ENCODE results near the gene THAP8. TPM values are rescaled to one million over a fixed set of nuclear protein-coding genes. Genes with fewer than 3 reads are reported as not detected.

THAP8 gene
- total RNA-seq, 4 donors from 2014 or later, result 4.6 to 6.5 (median 6.2) TPM; not detected in 1

DNA sequence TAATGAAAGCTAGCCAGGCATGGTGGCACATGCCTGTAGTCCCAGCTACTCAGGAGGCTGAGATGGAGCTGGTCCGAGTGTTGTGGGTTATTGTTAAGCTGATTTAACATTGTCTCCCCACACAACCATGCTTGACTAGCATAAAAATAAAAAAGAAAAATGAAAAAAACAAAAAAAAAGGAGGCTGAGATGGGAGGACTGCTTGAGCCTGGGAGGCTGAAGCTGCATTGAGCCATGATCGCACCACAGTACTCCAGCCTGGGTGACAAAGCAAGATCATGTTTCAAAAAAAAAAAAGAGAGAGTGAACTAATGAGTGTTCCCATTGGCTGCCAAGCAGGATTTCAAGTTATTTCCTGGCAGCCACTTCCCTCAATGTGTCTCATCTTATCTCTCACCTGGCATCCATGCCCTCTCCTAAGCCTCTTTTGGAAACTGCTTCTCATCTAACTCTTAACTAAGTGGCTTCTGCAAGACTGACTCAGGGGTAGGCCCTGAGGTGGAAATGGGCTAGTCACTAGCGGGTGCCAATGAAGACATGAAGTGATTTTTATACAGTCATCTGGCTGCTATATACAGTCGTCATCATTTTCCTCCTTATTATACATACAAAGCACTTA lies 4.9 kb downstream of the THAP8 start:
- no peak overlapping the region for H3K27ac ChIP-seq
- intact Hi-C loops (cut with DNase I; ENCODE audit: low total_unique reads), result no loop called here
- TF ChIP-seq CTCF (IDR thresholded peaks at IDR 0.05) (no peak), POLR2A (IDR thresholded peaks at IDR 0.05) (no peak)
- H3K4me3 ChIP-seq, result no peak overlapping the region
- no peaks in the 10 kb centered on the region for H3K4me1 ChIP-seq
- no peaks in the 10 kb centered on the region for H3K9me3 ChIP-seq
- no peaks in the 10 kb centered on the region for H3K36me3 ChIP-seq
- DNase-seq, result no peak
- H3K27me3 ChIP-seq, result no peaks in the 10 kb centered on the region

DNA sequence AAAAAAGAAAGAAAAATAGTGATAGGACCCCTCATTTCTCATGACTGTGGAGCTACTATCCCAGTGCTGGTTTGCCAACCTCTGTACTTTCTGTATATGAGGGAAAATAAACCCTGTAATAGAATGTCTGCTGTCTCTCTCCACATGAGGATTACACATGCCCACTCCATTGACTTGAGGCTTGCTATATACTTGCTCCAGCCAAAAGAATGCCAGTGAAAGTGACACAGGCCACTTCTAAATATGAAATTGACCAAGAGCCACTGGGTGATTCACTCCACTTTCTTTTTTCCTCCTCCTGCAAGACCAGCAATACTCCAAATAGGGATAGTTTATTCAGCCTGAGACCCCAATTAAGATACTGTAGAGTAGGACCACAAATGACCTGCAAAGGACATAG lies 6.2 kb downstream of the THAP8 start:
- H3K4me1 ChIP-seq, result no peaks in the 10 kb centered on the region
- no peak overlapping the region for H3K4me3 ChIP-seq
- TF ChIP-seq CTCF (IDR thresholded peaks at IDR 0.05) (no peak), POLR2A (IDR thresholded peaks at IDR 0.05) (no peak)
- H3K36me3 ChIP-seq, result no peaks in the 10 kb centered on the region
- no peaks in the 10 kb centered on the region for H3K9me3 ChIP-seq
- DNase-seq, result no peak
- H3K27me3 ChIP-seq, result no peaks in the 10 kb centered on the region
- no peak overlapping the region for H3K27ac ChIP-seq
- intact Hi-C loops (cut with DNase I; ENCODE audit: low total_unique reads), result no loop called here

DNA sequence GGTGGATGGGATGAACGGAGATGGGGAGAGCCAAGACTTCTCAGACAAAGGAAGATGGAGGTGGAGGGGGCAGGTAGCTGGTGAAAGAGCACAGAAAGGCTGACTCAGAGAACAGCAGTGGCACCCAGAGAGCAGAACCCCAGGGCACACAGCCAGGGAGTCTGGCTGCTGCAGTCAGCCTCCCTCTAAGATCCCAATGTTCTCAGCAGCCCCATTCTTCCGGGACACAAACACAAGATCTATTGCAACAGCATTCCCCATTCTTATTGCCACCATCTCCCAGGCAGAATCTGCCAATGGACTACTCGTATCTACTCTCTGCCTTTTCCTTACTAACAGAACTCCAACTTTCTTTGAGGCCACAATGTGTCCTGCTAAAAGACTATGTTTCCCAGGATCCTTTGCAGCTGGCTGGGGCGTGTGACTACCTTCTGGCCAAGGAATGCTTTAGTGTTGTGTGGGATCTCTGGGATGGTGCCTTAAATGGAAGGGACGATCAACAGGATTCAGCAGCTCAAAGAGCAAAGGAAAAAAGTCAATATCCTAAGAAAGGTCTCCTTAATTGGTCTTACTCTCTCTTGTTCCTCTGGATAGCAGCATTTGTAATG lies 7.5 kb downstream of the THAP8 start:
- H3K27ac ChIP-seq, result no peak overlapping the region
- H3K4me1 ChIP-seq, result no peaks in the 10 kb centered on the region
- intact Hi-C loops (cut with DNase I; ENCODE audit: low total_unique reads), result no loop called here
- DNase-seq, result no peak
- H3K9me3 ChIP-seq, result no peaks in the 10 kb centered on the region
- H3K36me3 ChIP-seq, result no peaks in the 10 kb centered on the region
- TF ChIP-seq POLR2A (IDR thresholded peaks at IDR 0.05) (no peak), CTCF (IDR thresholded peaks at IDR 0.05) (no peak)
- H3K27me3 ChIP-seq, result no peaks in the 10 kb centered on the region
- no peak overlapping the region for H3K4me3 ChIP-seq

DNA sequence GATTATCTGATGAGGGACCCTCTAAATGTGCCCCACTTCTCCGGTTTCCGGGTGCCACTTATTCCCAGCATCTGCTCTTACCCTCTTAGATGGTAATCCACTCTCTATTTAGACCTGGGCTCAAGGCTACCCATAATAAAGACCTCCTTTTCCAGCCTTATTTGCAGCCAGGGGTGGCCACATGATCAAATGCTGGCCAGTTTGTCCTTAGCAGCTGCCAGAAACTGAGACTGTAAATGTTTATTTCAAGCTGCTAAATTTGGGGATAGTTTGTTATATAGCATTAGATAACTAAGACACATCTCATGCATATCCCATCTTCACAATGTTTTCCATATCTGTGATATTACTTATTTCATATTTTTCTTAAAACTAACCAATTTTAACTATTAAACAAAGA lies 10.1 kb downstream of the THAP8 start:
- H3K4me1 ChIP-seq, result no peaks in the 10 kb centered on the region
- peak overlapping the region in 1 of 2 donors; percentile 26 for H3K27ac ChIP-seq

More for the DNA sequence above, 10.1 kb downstream of the THAP8 start:
- no peak for DNase-seq
- Histone ChIP-seq H3K36me3 (no peaks in the 10 kb centered on the region), H3K27me3 (no peaks in the 10 kb centered on the region), H3K4me3 (no peak overlapping the region), H3K9me3 (no peaks in the 10 kb centered on the region)
- no peak for TF ChIP-seq CTCF (IDR thresholded peaks at IDR 0.05)
- no peak for TF ChIP-seq POLR2A (IDR thresholded peaks at IDR 0.05)
- intact Hi-C loops (cut with DNase I; ENCODE audit: low total_unique reads), result no loop called here

All from uterus (tissue), 4 donors.